CD4-positive, alpha-beta T cell treated with Interleukin-10 for 1 hour (primary cell): ENCODE results near the gene HADHB.
"Not testable (repeated sequence)": the region's sequence is repeated elsewhere in the genome, so short reads cannot be mapped to it uniquely, and the experiment has no call there.

ENCODE experiments used
- DNase-seq: peaks from one replicate; pipeline ENCODE4 v3.0.0-alpha.2; 2020

HADHB gene

DNA sequence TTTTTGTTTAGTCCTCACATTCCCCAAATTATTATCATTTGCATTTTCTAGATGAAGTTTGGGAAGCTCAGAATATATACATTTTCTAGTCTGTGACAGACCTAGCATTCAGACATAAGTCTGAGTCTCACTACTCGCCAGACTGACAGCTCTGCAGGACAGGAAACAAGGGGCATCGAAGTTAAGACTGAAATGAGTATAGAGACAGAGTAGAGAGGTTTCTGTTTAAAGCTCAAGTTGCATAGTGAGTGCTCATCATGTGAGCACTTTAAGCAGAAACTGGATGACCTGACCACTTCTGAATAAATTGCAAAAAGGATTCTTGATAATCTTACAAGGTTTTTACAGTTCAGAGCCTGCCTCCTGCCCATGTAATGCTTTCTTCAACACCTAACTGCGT is 1.1 kb downstream of the HADHB start:
- peak; percentile 13 for DNase-seq

- peak; percentile 15 for DNase-seq
Observed at GRCh38 chr2:26246818-26247217, 2.1 kb downstream of the HADHB start.

- no peak for DNase-seq
Observed at GRCh38 chr2:26249625-26250024, 4.9 kb downstream of the HADHB start.

DNA sequence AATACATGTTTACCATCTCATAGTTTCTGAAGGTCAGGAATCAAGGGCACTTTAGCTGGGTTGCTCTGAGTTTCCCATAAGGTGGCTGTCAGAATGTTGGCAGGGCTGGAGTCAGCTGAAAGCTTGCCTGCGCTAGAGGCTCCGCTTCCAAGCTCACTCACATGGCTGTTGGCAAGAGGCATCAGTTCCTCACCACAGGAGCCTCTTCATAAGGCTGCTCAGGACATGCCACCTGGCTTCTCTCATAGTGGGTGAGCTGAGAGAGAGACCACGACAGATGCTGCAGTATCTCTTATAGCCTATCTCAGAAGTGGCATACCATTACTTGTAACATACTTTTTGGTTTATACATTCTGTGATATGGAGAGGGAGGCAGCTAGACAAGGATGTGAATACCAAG is 7.2 kb downstream of the HADHB start:
- no peak for DNase-seq

GRCh38 chr2:26255759-26256384 is 11.1 kb downstream of the HADHB start:
- DNase-seq = no peak

DNA sequence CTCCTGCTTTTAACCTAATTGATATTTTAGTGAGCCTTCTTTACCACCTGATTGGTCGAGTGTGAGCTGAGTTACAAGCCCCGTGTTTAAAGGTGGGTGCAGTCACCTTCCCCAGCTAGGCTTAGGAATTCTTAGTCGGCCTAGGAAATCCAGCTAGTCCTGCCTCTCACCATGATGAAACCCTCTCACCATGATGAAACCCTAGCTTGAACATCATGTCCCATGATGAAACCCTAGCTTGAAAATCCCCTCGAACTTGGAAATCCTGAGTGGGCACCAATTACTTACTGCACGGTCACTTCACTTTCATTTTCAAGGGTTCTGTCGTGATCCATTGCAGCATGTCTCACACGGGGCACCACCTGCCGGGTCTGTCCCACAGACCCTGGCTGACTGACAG is 14.1 kb downstream of the HADHB start:
- DNase-seq = not testable (repeated sequence)

- no peak for DNase-seq
Observed at GRCh38 chr2:26268213-26268612, 23.5 kb downstream of the HADHB start.

DNA sequence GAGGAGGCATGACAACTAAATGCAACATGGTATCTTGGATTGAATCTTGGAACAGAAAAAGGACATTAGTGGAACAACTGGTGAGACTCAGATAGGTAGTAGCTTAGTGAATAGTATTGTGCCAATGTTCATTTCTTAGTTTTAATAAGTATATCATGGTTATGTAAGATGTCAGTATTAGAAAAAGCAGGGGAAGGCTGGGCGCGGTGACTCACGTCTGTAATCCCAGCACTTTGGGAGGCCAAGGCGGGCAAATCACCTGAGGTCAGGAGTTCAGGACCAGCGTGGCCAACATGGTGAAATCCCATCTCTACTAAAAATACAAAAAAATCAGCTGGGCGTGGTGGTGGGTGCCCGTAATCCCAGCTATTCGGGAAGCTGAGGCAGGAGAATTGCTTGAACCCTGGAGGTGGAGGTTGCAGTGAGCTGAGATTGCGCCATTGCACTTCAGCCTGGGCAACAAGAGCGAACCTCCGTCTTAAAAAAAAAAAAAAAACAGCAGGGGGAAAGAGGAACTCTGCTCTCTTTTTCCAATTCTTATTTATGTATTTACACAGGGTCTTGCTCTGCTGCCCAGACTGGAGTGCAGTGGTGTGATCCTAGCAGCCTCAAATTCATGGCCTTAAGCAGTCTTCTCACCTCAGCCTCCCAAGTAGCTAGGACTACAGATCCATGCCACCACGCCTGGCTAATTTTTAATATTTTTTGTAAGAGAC is 24.1 kb downstream of the HADHB start:
- not testable (repeated sequence) for DNase-seq

- DNase-seq = no peak
Observed at GRCh38 chr2:26269571-26270158, 24.9 kb downstream of the HADHB start.

GRCh38 chr2:26270373-26270772 is 25.6 kb downstream of the HADHB start:
- no peak for DNase-seq

DNA sequence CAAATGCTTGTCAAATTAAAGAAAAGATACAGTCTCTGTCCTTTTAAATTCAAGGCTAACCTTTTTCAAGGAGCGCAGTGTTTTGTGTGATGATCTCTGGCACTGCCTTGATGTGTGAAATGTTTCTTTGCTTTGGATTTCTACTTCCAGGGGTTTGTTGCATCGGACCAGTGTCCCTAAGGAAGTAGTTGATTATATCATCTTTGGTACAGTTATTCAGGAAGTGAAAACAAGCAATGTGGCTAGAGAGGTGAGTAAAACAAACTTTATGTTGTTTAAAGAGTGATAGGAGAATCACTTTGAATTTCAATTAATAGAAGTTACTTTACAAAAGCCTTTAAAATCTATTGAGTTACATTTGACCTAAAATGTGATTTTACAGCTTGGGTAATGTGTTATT is 28.8 kb downstream of the HADHB start:
- DNase-seq = no peak

GRCh38 chr2:26274058-26274613 is 29.4 kb downstream of the HADHB start:
- no peak for DNase-seq

DNA sequence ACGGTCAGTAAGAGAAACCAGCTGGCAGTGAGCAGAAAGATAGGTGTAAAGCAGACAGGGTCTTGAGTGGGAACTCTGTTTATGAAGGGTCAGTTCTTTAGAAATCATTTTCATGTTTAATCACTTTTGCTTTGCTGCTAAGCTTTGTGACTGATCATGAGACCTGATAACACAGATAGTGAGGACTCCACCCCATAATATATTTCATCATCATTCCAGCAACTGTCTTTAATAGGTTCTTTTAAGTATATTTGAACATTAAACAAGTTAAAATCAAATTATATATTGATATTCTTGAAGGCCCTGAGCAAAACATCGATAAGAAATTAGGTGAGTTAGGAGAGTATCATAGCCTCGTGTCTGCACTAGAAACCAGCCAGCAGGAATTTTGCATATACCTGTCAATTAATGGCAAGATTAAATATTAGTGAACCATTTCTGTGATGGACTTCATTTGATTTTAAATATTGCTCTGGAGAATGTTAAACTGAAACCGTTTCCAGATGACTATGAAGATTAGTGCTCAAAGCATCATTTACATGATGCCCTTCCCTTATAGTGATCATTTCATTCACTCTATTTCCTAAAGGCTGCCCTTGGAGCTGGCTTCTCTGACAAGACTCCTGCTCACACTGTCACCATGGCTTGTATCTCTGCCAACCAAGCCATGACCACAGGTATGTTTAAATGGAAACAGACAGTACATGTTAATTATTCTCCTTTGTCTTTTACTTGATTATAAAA is 31.9 kb downstream of the HADHB start:
- no peak for DNase-seq

DNA sequence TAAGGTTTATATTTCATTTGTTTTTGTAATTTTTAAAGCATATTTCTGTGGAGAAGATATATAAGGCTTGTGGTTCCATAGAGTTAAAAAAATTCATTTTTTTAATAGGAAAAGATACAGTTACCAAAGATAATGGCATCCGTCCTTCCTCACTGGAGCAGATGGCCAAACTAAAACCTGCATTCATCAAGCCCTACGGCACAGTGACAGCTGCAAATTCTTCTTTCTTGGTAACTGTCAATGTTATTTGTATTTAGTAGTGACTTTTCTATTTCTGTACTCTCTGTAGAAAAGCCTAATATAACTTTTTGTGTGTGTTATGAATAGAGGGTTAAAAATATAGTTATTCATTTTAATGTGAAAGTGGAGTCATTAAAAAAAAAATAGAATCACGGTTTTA is 35.1 kb downstream of the HADHB start:
- no peak for DNase-seq

GRCh38 chr2:26281226-26281625 is 36.5 kb downstream of the HADHB start:
- DNase-seq = no peak

DNA sequence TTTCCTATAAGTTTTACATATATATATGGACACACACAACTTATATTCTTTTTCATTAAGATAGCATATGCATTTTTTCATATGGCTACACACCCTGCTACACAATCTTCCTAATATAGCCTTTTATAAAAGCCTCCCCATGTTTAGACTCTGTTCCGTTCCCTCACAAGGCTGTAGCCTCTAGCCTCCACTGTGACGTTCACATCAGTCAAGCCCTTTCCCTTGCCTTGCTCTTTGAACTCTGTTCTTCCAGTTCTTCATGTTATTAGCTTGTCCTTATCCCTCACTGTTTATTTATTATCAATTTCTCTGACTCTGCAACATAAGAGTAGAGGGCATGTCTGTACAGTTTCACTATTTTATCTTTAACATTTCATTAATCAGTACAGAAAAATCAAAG is 38.9 kb downstream of the HADHB start:
- no peak for DNase-seq

DNA sequence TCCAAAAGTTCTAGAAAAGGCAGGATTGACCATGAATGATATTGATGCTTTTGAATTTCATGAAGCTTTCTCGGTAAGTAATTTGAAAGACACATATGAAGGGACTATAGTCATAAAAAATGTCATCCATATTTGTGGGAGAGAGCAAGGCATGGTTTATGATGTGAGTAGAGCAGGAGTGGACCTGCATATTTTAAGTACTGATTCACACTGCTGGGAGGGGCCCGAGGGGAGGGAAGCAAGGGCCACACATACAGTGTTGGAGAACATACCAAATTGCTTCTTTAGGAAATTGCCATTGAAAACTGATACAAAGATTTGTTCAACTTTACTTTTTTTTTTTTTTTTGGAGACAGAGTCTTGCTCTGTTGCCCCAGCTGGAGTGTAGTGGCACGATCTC is 39.4 kb downstream of the HADHB start:
- no peak for DNase-seq

- DNase-seq = no peak
Observed at GRCh38 chr2:26285931-26286330, 41.2 kb downstream of the HADHB start.

DNA sequence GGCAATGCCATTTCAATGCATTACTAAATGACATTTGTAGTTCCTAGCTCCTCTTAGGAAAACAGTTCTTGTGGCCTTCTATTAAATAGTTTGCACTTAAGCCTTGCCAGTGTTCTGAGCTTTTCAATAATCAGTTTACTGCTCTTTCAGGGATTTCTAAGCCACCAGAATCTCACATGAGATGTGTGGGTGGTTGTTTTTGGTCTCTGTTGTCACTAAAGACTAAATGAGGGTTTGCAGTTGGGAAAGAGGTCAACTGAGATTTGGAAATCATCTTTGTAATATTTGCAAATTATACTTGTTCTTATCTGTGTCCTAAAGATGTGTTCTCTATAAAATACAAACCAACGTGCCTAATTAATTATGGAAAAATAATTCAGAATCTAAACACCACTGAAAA is 45.3 kb downstream of the HADHB start:
- no peak for DNase-seq

DNA sequence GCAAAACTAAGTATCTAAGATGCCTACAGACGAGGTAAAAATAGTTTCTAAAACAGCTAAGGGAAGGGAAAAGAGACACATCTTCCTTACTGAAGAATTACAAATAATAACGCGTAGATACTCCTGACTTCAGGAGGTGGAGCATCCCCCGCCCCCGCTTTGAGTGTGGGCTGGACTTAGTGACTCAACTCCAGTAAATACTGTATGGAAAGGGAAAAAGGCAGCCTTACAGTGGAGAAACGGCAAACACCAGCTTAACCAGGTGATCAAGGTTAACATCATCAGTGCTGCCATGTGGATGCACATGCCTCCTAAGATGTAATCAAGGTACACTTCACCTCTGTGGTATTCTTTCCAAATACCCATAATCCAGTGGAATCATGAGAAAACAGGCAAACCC is 47.9 kb downstream of the HADHB start:
- no peak for DNase-seq

GRCh38 chr2:26295511-26295910 is 50.8 kb downstream of the HADHB start:
- no peak for DNase-seq

DNA sequence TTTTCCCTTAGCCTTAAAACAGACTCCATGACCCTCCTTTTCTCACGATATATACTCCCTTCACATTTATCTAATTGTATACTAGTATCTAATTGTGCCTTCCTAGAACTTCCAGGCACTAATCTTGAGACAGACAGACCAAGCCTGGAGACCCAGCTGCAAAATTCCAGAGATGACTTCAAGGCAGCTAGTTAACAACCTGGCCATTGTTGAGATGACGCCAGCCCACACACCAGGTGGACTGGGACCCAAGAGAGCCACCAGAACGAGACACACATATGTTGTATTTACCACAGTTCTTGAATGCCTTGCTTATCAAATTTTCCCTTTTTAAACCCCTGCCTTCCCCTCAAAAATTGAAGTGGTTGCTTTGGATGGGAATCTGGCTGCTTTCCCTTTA is 52.3 kb downstream of the HADHB start:
- DNase-seq = no peak

GRCh38 chr2:26298286-26298637 is 53.5 kb downstream of the HADHB start:
- no peak for DNase-seq
